Effector CD4-positive, alpha-beta T cell (primary cell): ENCODE data around the gene ODF2L.

Experiments
- DNase-seq: peaks from one replicate; pipeline ENCODE4 v3.0.0-alpha.2; 2020

Gene ODF2L

GRCh38 chr1:86303041-86303690, 93.0 kb downstream of the ODF2L start:
- DNase-seq: no peak
